ENCODE results near the gene RASGRP4.

RASGRP4 gene

GRCh38 chr19:38467541-38468525 lies 41.8 kb upstream of the RASGRP4 start:
- no peak for TF ChIP-seq CTCF (IDR thresholded peaks at IDR 0.05; ENCODE audit: extremely low read depth, insufficient read depth, missing control alignments)
- no peak for DNase-seq (ENCODE audit: low spot score)
- in situ Hi-C loops (cut with MboI; ENCODE audit: low pct_unique_long_range_greater_than_20kb, low sequenced_read_pairs, unreplicated experiment): no loop called here

GRCh38 chr19:38466050-38466449 lies 40.0 kb upstream of the RASGRP4 start:
- no peak for DNase-seq (ENCODE audit: low spot score)
- no peak for TF ChIP-seq CTCF (IDR thresholded peaks at IDR 0.05; ENCODE audit: extremely low read depth, insufficient read depth, missing control alignments)
- in situ Hi-C loops (cut with MboI; ENCODE audit: low pct_unique_long_range_greater_than_20kb, low sequenced_read_pairs, unreplicated experiment): no loop called here

- no peak for DNase-seq (ENCODE audit: low spot score)
- in situ Hi-C loops (cut with MboI; ENCODE audit: low pct_unique_long_range_greater_than_20kb, low sequenced_read_pairs, unreplicated experiment): no loop called here
Observed at GRCh38 chr19:38464421-38465082, 38.5 kb upstream of the RASGRP4 start.

GRCh38 chr19:38463365-38463764 lies 37.3 kb upstream of the RASGRP4 start:
- TF ChIP-seq CTCF (IDR thresholded peaks at IDR 0.05; ENCODE audit: extremely low read depth, insufficient read depth, missing control alignments): no peak
- DNase-seq (ENCODE audit: low spot score): no peak
- in situ Hi-C loops (cut with MboI; ENCODE audit: low pct_unique_long_range_greater_than_20kb, low sequenced_read_pairs, unreplicated experiment): no loop called here

More at GRCh38 chr19:38464421-38465082, 38.5 kb upstream of the RASGRP4 start:
- no peak for TF ChIP-seq CTCF (IDR thresholded peaks at IDR 0.05; ENCODE audit: extremely low read depth, insufficient read depth, missing control alignments)

- in situ Hi-C loops (cut with MboI; ENCODE audit: low pct_unique_long_range_greater_than_20kb, low sequenced_read_pairs, unreplicated experiment): no loop called here
- TF ChIP-seq CTCF (IDR thresholded peaks at IDR 0.05; ENCODE audit: extremely low read depth, insufficient read depth, missing control alignments): no peak
- DNase-seq (ENCODE audit: low spot score): no peak
Observed at GRCh38 chr19:38458991-38459390, 33.0 kb upstream of the RASGRP4 start.

GRCh38 chr19:38457690-38458405 lies 31.8 kb upstream of the RASGRP4 start:
- in situ Hi-C loops (cut with MboI; ENCODE audit: low pct_unique_long_range_greater_than_20kb, low sequenced_read_pairs, unreplicated experiment): no loop called here
- TF ChIP-seq CTCF (IDR thresholded peaks at IDR 0.05; ENCODE audit: extremely low read depth, insufficient read depth, missing control alignments): no peak

More at GRCh38 chr19:38457690-38458405, 31.8 kb upstream of the RASGRP4 start:
- no peak for DNase-seq (ENCODE audit: low spot score)

All from GM13977 (cell line).